ENCODE measurements around the gene NPBWR2.

DNA sequence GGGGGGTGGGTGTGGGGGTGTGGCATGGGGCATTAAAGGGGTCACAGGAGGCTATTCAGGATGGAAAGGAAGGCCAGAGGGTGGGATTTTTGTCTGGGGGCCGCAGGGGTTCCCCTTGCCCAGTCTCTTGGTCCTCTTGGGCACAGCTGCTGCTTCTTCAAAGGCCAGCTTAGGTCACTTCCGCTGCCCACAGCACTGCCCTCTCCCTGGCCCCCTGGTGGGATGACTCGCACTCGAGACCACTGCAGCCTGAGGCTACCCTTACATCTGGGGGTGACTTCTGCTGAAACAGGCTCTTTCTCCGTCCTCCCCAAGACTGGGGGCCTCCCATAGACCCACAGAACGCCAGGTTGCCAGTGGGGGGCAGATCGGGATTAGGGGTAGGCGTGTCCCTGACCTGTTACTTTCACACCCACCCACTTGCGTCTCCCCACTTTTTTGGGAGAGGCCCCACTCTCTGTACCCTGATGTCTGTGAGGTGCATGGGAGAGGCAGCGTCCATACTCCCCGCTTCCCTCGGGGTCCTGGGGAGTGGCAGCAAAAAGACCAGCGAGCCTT is 24.5 kb downstream of the NPBWR2 start:
- TF ChIP-seq SMAD2 (IDR thresholded peaks at IDR 0.05; ENCODE audit: low read depth, low read length): no peak
- TF ChIP-seq, protein P1, sequence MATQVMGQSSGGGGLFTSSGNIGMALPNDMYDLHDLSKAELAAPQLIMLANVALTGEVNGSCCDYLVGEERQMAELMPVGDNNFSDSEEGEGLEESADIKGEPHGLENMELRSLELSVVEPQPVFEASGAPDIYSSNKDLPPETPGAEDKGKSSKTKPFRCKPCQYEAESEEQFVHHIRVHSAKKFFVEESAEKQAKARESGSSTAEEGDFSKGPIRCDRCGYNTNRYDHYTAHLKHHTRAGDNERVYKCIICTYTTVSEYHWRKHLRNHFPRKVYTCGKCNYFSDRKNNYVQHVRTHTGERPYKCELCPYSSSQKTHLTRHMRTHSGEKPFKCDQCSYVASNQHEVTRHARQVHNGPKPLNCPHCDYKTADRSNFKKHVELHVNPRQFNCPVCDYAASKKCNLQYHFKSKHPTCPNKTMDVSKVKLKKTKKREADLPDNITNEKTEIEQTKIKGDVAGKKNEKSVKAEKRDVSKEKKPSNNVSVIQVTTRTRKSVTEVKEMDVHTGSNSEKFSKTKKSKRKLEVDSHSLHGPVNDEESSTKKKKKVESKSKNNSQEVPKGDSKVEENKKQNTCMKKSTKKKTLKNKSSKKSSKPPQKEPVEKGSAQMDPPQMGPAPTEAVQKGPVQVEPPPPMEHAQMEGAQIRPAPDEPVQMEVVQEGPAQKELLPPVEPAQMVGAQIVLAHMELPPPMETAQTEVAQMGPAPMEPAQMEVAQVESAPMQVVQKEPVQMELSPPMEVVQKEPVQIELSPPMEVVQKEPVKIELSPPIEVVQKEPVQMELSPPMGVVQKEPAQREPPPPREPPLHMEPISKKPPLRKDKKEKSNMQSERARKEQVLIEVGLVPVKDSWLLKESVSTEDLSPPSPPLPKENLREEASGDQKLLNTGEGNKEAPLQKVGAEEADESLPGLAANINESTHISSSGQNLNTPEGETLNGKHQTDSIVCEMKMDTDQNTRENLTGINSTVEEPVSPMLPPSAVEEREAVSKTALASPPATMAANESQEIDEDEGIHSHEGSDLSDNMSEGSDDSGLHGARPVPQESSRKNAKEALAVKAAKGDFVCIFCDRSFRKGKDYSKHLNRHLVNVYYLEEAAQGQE (IDR thresholded peaks at IDR 0.05; ENCODE audit: borderline replicate concordance): no peak
- TF ChIP-seq, protein P1 (CRISPR knock-in tag; IDR thresholded peaks at IDR 0.05; ENCODE audit: low read depth): no peak
- TF ChIP-seq ZFP1 (CRISPR knock-in tag; IDR thresholded peaks at IDR 0.05): no peak
- TF ChIP-seq, protein P2, sequence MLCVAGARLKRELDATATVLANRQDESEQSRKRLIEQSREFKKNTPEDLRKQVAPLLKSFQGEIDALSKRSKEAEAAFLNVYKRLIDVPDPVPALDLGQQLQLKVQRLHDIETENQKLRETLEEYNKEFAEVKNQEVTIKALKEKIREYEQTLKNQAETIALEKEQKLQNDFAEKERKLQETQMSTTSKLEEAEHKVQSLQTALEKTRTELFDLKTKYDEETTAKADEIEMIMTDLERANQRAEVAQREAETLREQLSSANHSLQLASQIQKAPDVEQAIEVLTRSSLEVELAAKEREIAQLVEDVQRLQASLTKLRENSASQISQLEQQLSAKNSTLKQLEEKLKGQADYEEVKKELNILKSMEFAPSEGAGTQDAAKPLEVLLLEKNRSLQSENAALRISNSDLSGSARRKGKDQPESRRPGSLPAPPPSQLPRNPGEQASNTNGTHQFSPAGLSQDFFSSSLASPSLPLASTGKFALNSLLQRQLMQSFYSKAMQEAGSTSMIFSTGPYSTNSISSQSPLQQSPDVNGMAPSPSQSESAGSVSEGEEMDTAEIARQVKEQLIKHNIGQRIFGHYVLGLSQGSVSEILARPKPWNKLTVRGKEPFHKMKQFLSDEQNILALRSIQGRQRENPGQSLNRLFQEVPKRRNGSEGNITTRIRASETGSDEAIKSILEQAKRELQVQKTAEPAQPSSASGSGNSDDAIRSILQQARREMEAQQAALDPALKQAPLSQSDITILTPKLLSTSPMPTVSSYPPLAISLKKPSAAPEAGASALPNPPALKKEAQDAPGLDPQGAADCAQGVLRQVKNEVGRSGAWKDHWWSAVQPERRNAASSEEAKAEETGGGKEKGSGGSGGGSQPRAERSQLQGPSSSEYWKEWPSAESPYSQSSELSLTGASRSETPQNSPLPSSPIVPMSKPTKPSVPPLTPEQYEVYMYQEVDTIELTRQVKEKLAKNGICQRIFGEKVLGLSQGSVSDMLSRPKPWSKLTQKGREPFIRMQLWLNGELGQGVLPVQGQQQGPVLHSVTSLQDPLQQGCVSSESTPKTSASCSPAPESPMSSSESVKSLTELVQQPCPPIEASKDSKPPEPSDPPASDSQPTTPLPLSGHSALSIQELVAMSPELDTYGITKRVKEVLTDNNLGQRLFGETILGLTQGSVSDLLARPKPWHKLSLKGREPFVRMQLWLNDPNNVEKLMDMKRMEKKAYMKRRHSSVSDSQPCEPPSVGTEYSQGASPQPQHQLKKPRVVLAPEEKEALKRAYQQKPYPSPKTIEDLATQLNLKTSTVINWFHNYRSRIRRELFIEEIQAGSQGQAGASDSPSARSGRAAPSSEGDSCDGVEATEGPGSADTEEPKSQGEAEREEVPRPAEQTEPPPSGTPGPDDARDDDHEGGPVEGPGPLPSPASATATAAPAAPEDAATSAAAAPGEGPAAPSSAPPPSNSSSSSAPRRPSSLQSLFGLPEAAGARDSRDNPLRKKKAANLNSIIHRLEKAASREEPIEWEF (CRISPR knock-in tag; IDR thresholded peaks at IDR 0.05): no peak
- no peak for TF ChIP-seq ZNF24 (IDR thresholded peaks at IDR 0.05)
- no peak for TF ChIP-seq HMGXB4 (CRISPR knock-in tag; IDR thresholded peaks at IDR 0.05)
- TF ChIP-seq POLR2AphosphoS5 (IDR thresholded peaks at IDR 0.05; ENCODE audit: control insufficient read depth, insufficient read depth, low read depth, low read length): no peak
- TF ChIP-seq, protein P3, sequence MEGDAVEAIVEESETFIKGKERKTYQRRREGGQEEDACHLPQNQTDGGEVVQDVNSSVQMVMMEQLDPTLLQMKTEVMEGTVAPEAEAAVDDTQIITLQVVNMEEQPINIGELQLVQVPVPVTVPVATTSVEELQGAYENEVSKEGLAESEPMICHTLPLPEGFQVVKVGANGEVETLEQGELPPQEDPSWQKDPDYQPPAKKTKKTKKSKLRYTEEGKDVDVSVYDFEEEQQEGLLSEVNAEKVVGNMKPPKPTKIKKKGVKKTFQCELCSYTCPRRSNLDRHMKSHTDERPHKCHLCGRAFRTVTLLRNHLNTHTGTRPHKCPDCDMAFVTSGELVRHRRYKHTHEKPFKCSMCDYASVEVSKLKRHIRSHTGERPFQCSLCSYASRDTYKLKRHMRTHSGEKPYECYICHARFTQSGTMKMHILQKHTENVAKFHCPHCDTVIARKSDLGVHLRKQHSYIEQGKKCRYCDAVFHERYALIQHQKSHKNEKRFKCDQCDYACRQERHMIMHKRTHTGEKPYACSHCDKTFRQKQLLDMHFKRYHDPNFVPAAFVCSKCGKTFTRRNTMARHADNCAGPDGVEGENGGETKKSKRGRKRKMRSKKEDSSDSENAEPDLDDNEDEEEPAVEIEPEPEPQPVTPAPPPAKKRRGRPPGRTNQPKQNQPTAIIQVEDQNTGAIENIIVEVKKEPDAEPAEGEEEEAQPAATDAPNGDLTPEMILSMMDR (IDR thresholded peaks at IDR 0.05 in 2 of 3, conservative IDR thresholded peaks at IDR 0.05 in 1 of 3; ENCODE audit: insufficient read depth in 2 of 3, low read depth in 1 of 3, low read length in 3 of 3): no peak
- no peak for TF ChIP-seq PPARD (CRISPR knock-in tag; IDR thresholded peaks at IDR 0.05)
